ENCODE measurements around the gene RFC3.

RFC3 gene

GRCh38 chr13:33863188-33863789 is 45.3 kb downstream of the RFC3 start:
- FAIRE-seq (no peak), DNase-seq (ENCODE audit: low spot score) (no peak)

- no peak for FAIRE-seq
- DNase-seq (ENCODE audit: low spot score) = no peak
These were observed 48.0 kb downstream of the RFC3 start for GRCh38 chr13:33865945-33866344.

- FAIRE-seq = no peak
- no peak for DNase-seq (ENCODE audit: low spot score)
These were observed 49.5 kb downstream of the RFC3 start for GRCh38 chr13:33867472-33867871.

- DNase-seq (ENCODE audit: low spot score) (no peak), FAIRE-seq (no peak)
These were observed 50.5 kb downstream of the RFC3 start for GRCh38 chr13:33868343-33868994.

GRCh38 chr13:33869005-33869404 is 51.1 kb downstream of the RFC3 start:
- FAIRE-seq (no peak), DNase-seq (ENCODE audit: low spot score) (no peak)

- no peak for FAIRE-seq
These were observed 52.2 kb downstream of the RFC3 start for GRCh38 chr13:33870046-33870668.

GRCh38 chr13:33871207-33872004 is 53.5 kb downstream of the RFC3 start:
- no peak for DNase-seq (ENCODE audit: low spot score)
- FAIRE-seq = no peak

More at GRCh38 chr13:33870046-33870668, 52.2 kb downstream of the RFC3 start:
- DNase-seq (ENCODE audit: low spot score) = no peak

- DNase-seq (ENCODE audit: low spot score) (no peak), FAIRE-seq (no peak)
These were observed 54.0 kb downstream of the RFC3 start for GRCh38 chr13:33872005-33872351.

GRCh38 chr13:33873251-33873908 is 55.4 kb downstream of the RFC3 start:
- FAIRE-seq = no peak

GRCh38 chr13:33874871-33875270 is 56.9 kb downstream of the RFC3 start:
- DNase-seq (ENCODE audit: low spot score) = no peak
- FAIRE-seq = no peak

More at GRCh38 chr13:33873251-33873908, 55.4 kb downstream of the RFC3 start:
- no peak for DNase-seq (ENCODE audit: low spot score)

GRCh38 chr13:33875618-33876401 is 57.9 kb downstream of the RFC3 start:
- FAIRE-seq = no peak
- DNase-seq (ENCODE audit: low spot score) = no peak

- DNase-seq (ENCODE audit: low spot score) = no peak
- FAIRE-seq = no peak
These were observed 58.9 kb downstream of the RFC3 start for GRCh38 chr13:33876716-33877394.

- FAIRE-seq (no peak), DNase-seq (ENCODE audit: low spot score) (no peak)
These were observed 61.2 kb downstream of the RFC3 start for GRCh38 chr13:33879118-33879517.

GRCh38 chr13:33882804-33883203 is 64.9 kb downstream of the RFC3 start:
- DNase-seq (ENCODE audit: low spot score) (no peak), FAIRE-seq (no peak)

GRCh38 chr13:33884531-33885220 is 66.7 kb downstream of the RFC3 start:
- DNase-seq (ENCODE audit: low spot score) (no peak), FAIRE-seq (no peak)
